ENCODE data around the gene TBCA. TPM values are rescaled to one million over a fixed set of nuclear protein-coding genes. Genes with fewer than 3 reads are reported as not detected.

TBCA gene
- total and polyA plus RNA-seq, 2 experiments from 2014 or later = 60.1 to 257 TPM

DNA sequence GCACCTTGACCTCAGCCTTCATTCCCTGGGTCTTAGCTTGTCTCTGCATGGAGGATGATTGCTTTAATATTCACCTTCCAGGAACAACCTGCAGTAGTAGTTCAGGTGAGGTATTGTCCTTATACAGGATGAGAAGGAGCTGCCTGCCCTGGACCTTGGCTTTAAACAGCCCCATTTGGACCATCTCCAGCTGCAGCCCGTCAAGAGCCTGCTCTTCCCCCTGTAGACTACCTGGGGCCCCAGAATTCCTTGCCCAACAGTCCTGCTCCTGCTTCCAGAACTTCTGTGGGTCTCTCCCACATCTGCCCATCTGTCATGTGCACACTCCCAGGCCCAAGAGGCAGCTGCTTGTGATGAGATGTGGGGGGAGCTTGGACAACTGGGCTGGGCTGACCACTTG lies 125.5 kb downstream of the TBCA start:
- TF ChIP-seq EZH2phosphoT487 (IDR thresholded peaks at IDR 0.05; ENCODE audit: insufficient read depth, low read depth) = no peak
- TF ChIP-seq EZH2 (IDR thresholded peaks at IDR 0.05; ENCODE audit: insufficient read depth, poor library complexity, severe bottlenecking) = no peak
- Histone ChIP-seq H3F3A (ENCODE audit: insufficient read depth) (no peaks in the 10 kb centered on the region), H3K36me3 (ENCODE audit: low read depth) (no peaks in the 10 kb centered on the region), H3K9me2 (ENCODE audit: insufficient read depth) (no peaks in the 10 kb centered on the region), H4K20me1 (ENCODE audit: insufficient read depth) (no peaks in the 10 kb centered on the region), H2AFZ (no peak overlapping the region), H3K27me3 (replicated peaks; ENCODE audit: insufficient read depth) (peaks cover 52% of the 10 kb centered on the region), H3K79me2 (ENCODE audit: insufficient read depth) (no peaks in the 10 kb centered on the region), H3K9me3 (ENCODE audit: low read depth) (no peaks in the 10 kb centered on the region), H3K4me2 (ENCODE audit: unreplicated experiment) (no peak overlapping the region), H3K4me1 (ENCODE audit: insufficient read depth) (no peaks in the 10 kb centered on the region), H3K27ac (no peak overlapping the region), H3K4me3 (no peak overlapping the region), H3K9ac (no peak overlapping the region)
- WGBS, 2 experiments (ENCODE audit: low coverage in 1 of 2, low lambda C conversion rate in 2 of 2, missing lambda C conversion rate in 2 of 2) = 0 to 14% methylated on average over 1 of the region's 1 CpG
- no peak for DNase-seq
- in situ Hi-C loops (cut with MboI) = no loop called here

DNA sequence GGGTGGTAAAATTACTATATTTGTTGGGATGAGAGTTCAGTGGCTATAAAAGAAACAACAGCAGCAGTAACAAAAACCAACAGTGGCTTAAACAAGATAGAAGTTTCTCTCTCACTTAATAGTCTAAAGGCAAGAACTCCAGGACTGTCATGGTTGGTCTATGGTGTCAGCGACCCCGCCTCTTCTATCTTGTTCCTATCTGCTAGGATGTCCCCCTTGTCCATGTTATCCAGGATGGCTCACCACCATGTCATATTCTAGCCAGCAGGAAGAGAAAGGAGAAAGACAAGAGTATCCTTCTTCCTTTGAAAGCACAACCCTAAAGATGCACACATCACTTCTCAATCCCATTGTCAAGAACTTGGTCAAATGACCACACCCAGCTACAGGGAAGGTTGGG lies 126.4 kb downstream of the TBCA start:
- Histone ChIP-seq H3K27ac (no peak overlapping the region), H4K20me1 (ENCODE audit: insufficient read depth) (no peaks in the 10 kb centered on the region), H3K4me2 (ENCODE audit: unreplicated experiment) (no peak overlapping the region), H2AFZ (no peak overlapping the region), H3K4me3 (no peak overlapping the region), H3K9me2 (ENCODE audit: insufficient read depth) (no peaks in the 10 kb centered on the region), H3K36me3 (ENCODE audit: low read depth) (no peaks in the 10 kb centered on the region), H3K27me3 (replicated peaks; ENCODE audit: insufficient read depth) (peaks cover 51% of the 10 kb centered on the region), H3K79me2 (ENCODE audit: insufficient read depth) (no peaks in the 10 kb centered on the region), H3F3A (ENCODE audit: insufficient read depth) (no peaks in the 10 kb centered on the region), H3K4me1 (ENCODE audit: insufficient read depth) (no peaks in the 10 kb centered on the region), H3K9me3 (ENCODE audit: low read depth) (no peaks in the 10 kb centered on the region), H3K9ac (no peak overlapping the region)
- TF ChIP-seq EZH2 (IDR thresholded peaks at IDR 0.05; ENCODE audit: insufficient read depth, poor library complexity, severe bottlenecking) (no peak), EZH2phosphoT487 (IDR thresholded peaks at IDR 0.05; ENCODE audit: insufficient read depth, low read depth) (no peak)
- in situ Hi-C loops (cut with MboI) = no loop called here
- 77 to 85% methylated on average over 2 of the region's 2 CpGs for WGBS, 2 experiments (ENCODE audit: low coverage in 1 of 2, low lambda C conversion rate in 2 of 2, missing lambda C conversion rate in 2 of 2)
- DNase-seq = no peak

DNA sequence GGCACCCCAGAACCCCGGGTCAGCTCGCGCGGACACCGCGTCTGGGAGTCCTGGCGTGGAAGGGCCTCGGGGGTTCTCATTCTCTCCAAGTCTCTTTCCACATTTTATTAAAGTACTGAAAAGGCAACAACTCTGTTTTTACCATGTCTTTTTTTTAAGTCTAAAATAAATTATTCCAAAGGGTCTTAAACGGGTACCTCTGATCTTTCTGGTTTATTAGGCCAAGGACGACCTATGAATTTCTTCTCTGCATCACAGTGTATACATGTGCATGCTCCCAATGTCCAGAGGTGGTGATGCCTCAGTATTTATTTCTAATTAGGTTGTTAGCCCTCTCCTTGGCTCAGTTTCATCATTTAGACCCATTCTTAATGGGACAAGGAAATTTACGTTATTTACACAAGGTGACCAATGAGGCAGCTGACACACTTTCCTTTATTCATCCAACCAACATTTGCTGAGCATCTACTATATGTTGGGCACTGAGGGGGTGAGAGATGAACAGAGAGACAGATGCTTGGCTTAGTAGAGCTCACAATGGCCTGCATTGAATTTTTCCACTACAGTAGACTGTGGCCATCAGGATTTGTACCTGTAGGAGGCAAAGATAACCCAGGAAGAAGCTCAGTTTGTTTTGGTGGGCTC lies 130.0 kb downstream of the TBCA start:
- Histone ChIP-seq H3K79me2 (ENCODE audit: insufficient read depth) (no peaks in the 10 kb centered on the region), H3K4me1 (ENCODE audit: insufficient read depth) (no peaks in the 10 kb centered on the region), H3K27ac (no peak overlapping the region), H3K36me3 (ENCODE audit: low read depth) (no peaks in the 10 kb centered on the region), H3K4me2 (ENCODE audit: unreplicated experiment) (no peak overlapping the region), H2AFZ (no peak overlapping the region), H3K9ac (no peak overlapping the region), H3K9me2 (ENCODE audit: insufficient read depth) (no peaks in the 10 kb centered on the region), H3F3A (ENCODE audit: insufficient read depth) (no peaks in the 10 kb centered on the region), H3K9me3 (ENCODE audit: low read depth) (no peaks in the 10 kb centered on the region), H4K20me1 (ENCODE audit: insufficient read depth) (no peaks in the 10 kb centered on the region), H3K27me3 (replicated peaks; ENCODE audit: insufficient read depth) (peaks cover 72% of the 10 kb centered on the region), H3K4me3 (0 out of 2 replicates have a peak overlapping the region, but pooled peaks have one; percentile 58)
- DNase-seq = no peak
- in situ Hi-C loops (cut with MboI) = no loop called here
- WGBS, 2 experiments (ENCODE audit: low coverage in 1 of 2, low lambda C conversion rate in 2 of 2, missing lambda C conversion rate in 2 of 2) = 59 to 67% methylated on average over 11 of the region's 11 CpGs
- TF ChIP-seq EZH2phosphoT487 (IDR thresholded peaks at IDR 0.05; ENCODE audit: insufficient read depth, low read depth) (no peak), EZH2 (IDR thresholded peaks at IDR 0.05; ENCODE audit: insufficient read depth, poor library complexity, severe bottlenecking) (peak; percentile 61)

DNA sequence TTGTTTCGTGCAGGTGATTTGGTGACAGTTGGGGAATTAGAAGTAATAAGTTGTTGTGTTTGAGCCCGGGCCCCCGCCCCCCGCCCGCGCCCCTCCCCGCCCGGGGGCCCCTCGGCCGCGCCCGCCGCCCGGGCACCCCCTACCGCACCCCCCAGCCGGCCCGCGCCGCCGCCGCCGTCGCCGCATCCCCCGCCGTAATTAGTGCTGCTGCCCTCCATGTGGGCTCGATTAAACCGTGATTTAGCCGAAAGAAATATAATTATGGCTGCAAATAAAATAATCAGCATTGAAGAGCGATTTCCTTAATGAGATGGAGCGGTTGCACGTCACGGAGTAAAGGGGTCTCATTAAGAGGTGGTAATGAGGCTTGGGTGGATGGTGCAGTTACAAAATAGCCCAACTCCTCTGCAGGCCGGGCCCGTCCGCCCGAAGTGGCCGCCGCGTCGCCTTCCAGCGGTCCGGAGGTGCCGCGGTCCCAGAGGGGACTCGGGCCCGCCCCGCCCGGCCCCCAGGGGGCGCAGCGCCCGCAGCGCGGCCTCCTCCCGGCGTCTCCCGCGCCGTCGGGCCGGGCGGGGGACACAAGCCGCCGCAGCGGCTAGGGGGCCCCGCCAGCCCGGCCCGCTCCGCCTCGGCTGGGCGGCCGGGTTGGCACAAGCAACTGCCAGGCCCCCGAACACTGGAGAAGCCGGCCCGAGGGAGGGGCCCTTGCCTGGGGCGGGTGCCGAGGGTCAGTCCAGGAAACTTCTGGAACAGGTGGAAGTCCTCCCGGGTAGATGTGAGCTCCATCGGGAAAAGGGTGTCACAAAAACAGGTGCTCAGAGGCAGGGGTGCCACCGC lies 130.8 kb downstream of the TBCA start:
- Histone ChIP-seq H3K4me1 (ENCODE audit: insufficient read depth) (no peaks in the 10 kb centered on the region), H3K9ac (no peak overlapping the region), H3K4me2 (ENCODE audit: unreplicated experiment) (no peak overlapping the region), H3K27ac (no peak overlapping the region), H3K36me3 (ENCODE audit: low read depth) (no peaks in the 10 kb centered on the region), H3K27me3 (replicated peaks; ENCODE audit: insufficient read depth) (peaks cover 73% of the 10 kb centered on the region), H2AFZ (no peak overlapping the region), H3F3A (ENCODE audit: insufficient read depth) (no peaks in the 10 kb centered on the region), H3K79me2 (ENCODE audit: insufficient read depth) (no peaks in the 10 kb centered on the region), H3K9me3 (ENCODE audit: low read depth) (no peaks in the 10 kb centered on the region), H3K4me3 (peak overlapping the region; percentile 58), H4K20me1 (ENCODE audit: insufficient read depth) (no peaks in the 10 kb centered on the region), H3K9me2 (ENCODE audit: insufficient read depth) (no peaks in the 10 kb centered on the region)
- TF ChIP-seq EZH2phosphoT487 (IDR thresholded peaks at IDR 0.05; ENCODE audit: insufficient read depth, low read depth) (no peak), EZH2 (IDR thresholded peaks at IDR 0.05; ENCODE audit: insufficient read depth, poor library complexity, severe bottlenecking) (no peak)
- peak; percentile 52 for DNase-seq
- WGBS, 2 experiments (ENCODE audit: low coverage in 1 of 2, low lambda C conversion rate in 2 of 2, missing lambda C conversion rate in 2 of 2) = 8 to 12% methylated on average over 51 to 59 of the region's 80 CpGs
- in situ Hi-C loops (cut with MboI) = no loop called here

All from GM23248 (cell line).